HEK293 (cell line): ENCODE data around the gene TPSD1.

Experiments used
- CTCF ChIA-PET: fragments of 350-600 bp; formaldehyde crosslinking; extraction: SDS; loops from one replicate; lab custom pipeline; 2021; ENCODE audit warnings: antibody characterized with exemption; lab: Yijun Ruan, JAX
- POLR2A ChIA-PET: fragments of 300-600 bp; formaldehyde crosslinking; extraction: SDS; loops from one replicate; lab custom pipeline; 2020; ENCODE audit warnings: antibody characterized with exemption, inconsistent platforms; lab: Yijun Ruan, JAX
- H3K27ac ChIP-seq: fragments of 200-500 bp; sonication (Bioruptor generic); 2 replicates; pipeline ENCODE4 v1.5.1; 2014; ENCODE audit warnings: low read depth, low read length, control low read depth, inconsistent platforms; ENCODE audit errors: extremely low read depth
- H3K36me3 ChIP-seq, 2 experiments: fragments of 200-500 bp in 1 of 2; sonication (Bioruptor generic) in 1 of 2; 1 replicate in 1 of 2; 2 replicates in 1 of 2; pipeline ENCODE4 v1.5.1; 2014 to 2017; ENCODE audit warnings: inconsistent platforms in 2 of 2, low read length in 2 of 2; ENCODE audit not compliant: control insufficient read depth in 2 of 2, insufficient read depth in 1 of 2
- H3K4me1 ChIP-seq: fragments of 200-500 bp; sonication (Bioruptor generic); 2 replicates; pipeline ENCODE4 v1.5.1; 2014; ENCODE audit warnings: mild to moderate bottlenecking, low read length, inconsistent platforms; ENCODE audit not compliant: control insufficient read depth, insufficient read depth
- H3K4me3 ChIP-seq: 2 replicates; pipeline ENCODE4 v1.5.1; 2011; ENCODE audit warnings: low read depth, mild to moderate bottlenecking, control low read depth, low read length, moderate library complexity
- H3K9me3 ChIP-seq: fragments of 200-500 bp; sonication (Bioruptor generic); 2 replicates; pipeline ENCODE4 v1.5.1; 2014; ENCODE audit warnings: low read depth, low read length, inconsistent platforms; ENCODE audit not compliant: control insufficient read depth, insufficient read depth
- EGR2 ChIP-seq: fragments of 450-650 bp; formaldehyde crosslinking; IDR thresholded peaks from 2 replicates; pipeline ENCODE4 v1.5.1; 2016; ENCODE audit warnings: low read depth, missing biosample characterization, missing genetic modification characterization
- HOXA7 ChIP-seq: sonication (generic); formaldehyde crosslinking; IDR thresholded peaks from 2 replicates; pipeline ENCODE4 v1.8.1; 2022; ENCODE audit warnings: missing genetic modification reagents, borderline replicate concordance
- KLF17 ChIP-seq: fragments of 450-650 bp; formaldehyde crosslinking; IDR thresholded peaks from 2 replicates; pipeline ENCODE4 v1.5.1; 2016; ENCODE audit warnings: missing biosample characterization, missing genetic modification characterization
- SALL2 ChIP-seq: fragments of 450-650 bp; formaldehyde crosslinking; IDR thresholded peaks from 2 replicates; pipeline ENCODE4 v1.5.0; 2017; ENCODE audit warnings: missing biosample characterization, mild to moderate bottlenecking, missing genetic modification characterization, borderline replicate concordance
- SP2 ChIP-seq: fragments of 450-650 bp; formaldehyde crosslinking; IDR thresholded peaks from 2 replicates; pipeline ENCODE4 v1.5.1; 2016; ENCODE audit warnings: missing biosample characterization, missing genetic modification characterization
- TRIM28 ChIP-seq: IDR thresholded peaks from 2 replicates; pipeline ENCODE4 v1.6.1; 2011; ENCODE audit warnings: low read length, control low read depth, borderline replicate concordance
- YY2 ChIP-seq: fragments of 450-650 bp; formaldehyde crosslinking; IDR thresholded peaks from 2 replicates; pipeline ENCODE4 v1.5.1; 2016; ENCODE audit warnings: missing biosample characterization, missing genetic modification characterization
- ZBTB11 ChIP-seq: fragments of 450-650 bp; formaldehyde crosslinking; conservative IDR thresholded peaks from 2 replicates; pipeline ENCODE4 v1.5.1; 2016; ENCODE audit warnings: low read depth, missing biosample characterization, missing genetic modification characterization
- ZFHX2 ChIP-seq: fragments of 450-650 bp; formaldehyde crosslinking; conservative IDR thresholded peaks from 2 replicates; pipeline ENCODE4 v1.5.1; 2016; ENCODE audit warnings: missing biosample characterization, missing genetic modification characterization
- ZNF138 ChIP-seq: fragments of 450-650 bp; formaldehyde crosslinking; IDR thresholded peaks from 2 replicates; pipeline ENCODE4 v1.5.1; 2016; ENCODE audit warnings: missing biosample characterization, missing genetic modification characterization, borderline replicate concordance
- ZNF16 ChIP-seq: fragments of 450-650 bp; formaldehyde crosslinking; IDR thresholded peaks from 2 replicates; pipeline ENCODE4 v1.5.1; 2016; ENCODE audit warnings: low read depth, missing biosample characterization, missing genetic modification characterization
- ZNF174 ChIP-seq: fragments of 450-650 bp; formaldehyde crosslinking; IDR thresholded peaks from 2 replicates; pipeline ENCODE4 v1.5.0; 2017; ENCODE audit warnings: missing biosample characterization, mild to moderate bottlenecking, missing genetic modification characterization
- ZNF239 ChIP-seq: fragments of 450-650 bp; formaldehyde crosslinking; IDR thresholded peaks from 2 replicates; pipeline ENCODE4 v1.5.1; 2016; ENCODE audit warnings: missing biosample characterization, missing genetic modification characterization
- ZNF248 ChIP-seq: fragments of 450-650 bp; formaldehyde crosslinking; IDR thresholded peaks from 2 replicates; pipeline ENCODE4 v1.5.1; 2017; ENCODE audit warnings: missing biosample characterization, missing genetic modification characterization
- ZNF521 ChIP-seq: fragments of 450-650 bp; formaldehyde crosslinking; IDR thresholded peaks from 2 replicates; pipeline ENCODE4 v1.5.1; 2017; ENCODE audit warnings: missing biosample characterization, mild to moderate bottlenecking, missing genetic modification characterization
- ZNF548 ChIP-seq: fragments of 450-650 bp; formaldehyde crosslinking; IDR thresholded peaks from 2 replicates; pipeline ENCODE4 v1.5.1; 2016; ENCODE audit warnings: missing biosample characterization, missing genetic modification characterization
- ZNF558 ChIP-seq: fragments of 450-650 bp; formaldehyde crosslinking; IDR thresholded peaks from 2 replicates; pipeline ENCODE4 v1.5.1; 2016; ENCODE audit warnings: missing biosample characterization, missing genetic modification characterization
- ZNF571 ChIP-seq: fragments of 450-650 bp; formaldehyde crosslinking; IDR thresholded peaks from 2 replicates; pipeline ENCODE4 v1.5.0; 2017; ENCODE audit warnings: missing biosample characterization, missing genetic modification characterization
- ZNF670 ChIP-seq: fragments of 450-650 bp; formaldehyde crosslinking; IDR thresholded peaks from 2 replicates; pipeline ENCODE4 v1.5.1; 2016; ENCODE audit warnings: missing biosample characterization, missing genetic modification characterization, low read depth
- ZNF777 ChIP-seq: fragments of 450-650 bp; formaldehyde crosslinking; IDR thresholded peaks from 2 replicates; pipeline ENCODE4 v1.5.1; 2017; ENCODE audit warnings: missing biosample characterization, missing genetic modification characterization, borderline replicate concordance
- ZSCAN5A ChIP-seq: fragments of 450-650 bp; formaldehyde crosslinking; IDR thresholded peaks from 2 replicates; pipeline ENCODE4 v1.5.1; 2016; ENCODE audit warnings: missing biosample characterization, missing genetic modification characterization
- TF ChIP-seq, protein P1 (sequence below): fragments of 450-650 bp; formaldehyde crosslinking; IDR thresholded peaks from 2 replicates; pipeline ENCODE4 v1.5.1; 2016; ENCODE audit warnings: missing biosample characterization, missing genetic modification characterization
- TF ChIP-seq, protein P2 (sequence below): fragments of 450-650 bp; formaldehyde crosslinking; IDR thresholded peaks from 2 replicates; pipeline ENCODE4 v1.5.1; 2016; ENCODE audit warnings: missing biosample characterization, missing genetic modification characterization, borderline replicate concordance

The TPSD1 gene

DNA sequence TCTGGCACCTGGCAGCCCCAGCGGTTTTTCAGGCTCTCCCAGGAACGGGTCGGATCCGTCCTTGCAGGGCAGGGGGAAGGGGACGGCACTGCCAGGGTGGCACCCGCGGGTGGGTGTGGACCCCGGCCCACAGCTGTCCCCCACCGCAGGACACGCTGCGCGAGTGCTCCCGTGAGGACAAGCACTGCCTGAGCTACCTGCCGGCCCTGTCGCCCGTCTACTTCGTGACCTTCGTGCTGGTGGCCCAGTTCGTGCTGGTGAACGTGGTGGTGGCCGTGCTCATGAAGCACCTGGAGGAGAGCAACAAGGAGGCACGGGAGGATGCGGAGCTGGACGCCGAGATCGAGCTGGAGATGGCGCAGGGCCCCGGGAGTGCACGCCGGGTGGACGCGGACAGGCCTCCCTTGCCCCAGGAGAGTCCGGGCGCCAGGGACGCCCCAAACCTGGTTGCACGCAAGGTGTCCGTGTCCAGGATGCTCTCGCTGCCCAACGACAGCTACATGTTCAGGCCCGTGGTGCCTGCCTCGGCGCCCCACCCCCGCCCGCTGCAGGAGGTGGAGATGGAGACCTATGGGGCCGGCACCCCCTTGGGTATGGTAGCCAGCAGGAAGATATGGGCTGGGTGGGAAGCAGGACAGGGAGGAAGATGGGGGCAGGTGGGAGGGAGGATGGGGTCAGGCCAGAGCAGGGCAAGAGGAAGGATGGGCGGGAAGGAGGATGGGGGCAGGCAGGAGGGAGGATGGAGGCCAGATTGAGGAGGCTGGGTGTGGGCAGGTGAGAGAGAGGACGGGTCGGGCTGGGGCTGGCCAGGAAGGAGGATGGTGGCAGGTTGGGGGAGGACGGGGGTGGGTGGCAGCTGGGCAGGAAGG lies 37.6 kb upstream of the TPSD1 start:
- Histone ChIP-seq H3K4me1 (no peaks in the 10 kb centered on the region), H3K9me3 (no peaks in the 10 kb centered on the region), H3K36me3 (peaks cover 0 to 14% of the 10 kb centered on the region in 2 experiments; a peak in 1 of 3 replicates), H3K27ac (no peak overlapping the region), H3K4me3 (no peak overlapping the region)
- CTCF ChIA-PET = no interaction called here
- POLR2A ChIA-PET = interaction anchor here (0.7 kb wide), 1 partner anchor 11 kb away, joined by 3 read pairs; no protein-coding TSS in a partner anchor
- TF ChIP-seq, protein P1, sequence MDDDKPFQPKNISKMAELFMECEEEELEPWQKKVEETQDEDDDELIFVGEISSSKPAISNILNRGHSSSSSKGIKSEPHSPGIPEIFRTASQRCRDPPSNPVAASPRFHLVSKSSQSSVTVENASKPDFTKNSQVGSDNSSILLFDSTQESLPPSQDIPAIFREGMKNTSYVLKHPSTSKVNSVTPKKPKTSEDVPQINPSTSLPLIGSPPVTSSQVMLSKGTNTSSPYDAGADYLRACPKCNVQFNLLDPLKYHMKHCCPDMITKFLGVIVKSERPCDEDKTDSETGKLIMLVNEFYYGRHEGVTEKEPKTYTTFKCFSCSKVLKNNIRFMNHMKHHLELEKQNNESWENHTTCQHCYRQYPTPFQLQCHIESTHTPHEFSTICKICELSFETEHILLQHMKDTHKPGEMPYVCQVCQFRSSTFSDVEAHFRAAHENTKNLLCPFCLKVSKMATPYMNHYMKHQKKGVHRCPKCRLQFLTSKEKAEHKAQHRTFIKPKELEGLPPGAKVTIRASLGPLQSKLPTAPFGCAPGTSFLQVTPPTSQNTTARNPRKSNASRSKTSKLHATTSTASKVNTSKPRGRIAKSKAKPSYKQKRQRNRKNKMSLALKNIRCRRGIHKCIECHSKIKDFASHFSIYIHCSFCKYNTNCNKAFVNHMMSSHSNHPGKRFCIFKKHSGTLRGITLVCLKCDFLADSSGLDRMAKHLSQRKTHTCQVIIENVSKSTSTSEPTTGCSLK (tag by site-specific recombination) = no peak
- TF ChIP-seq ZNF571 (no peak), KLF17 (tag by site-specific recombination) (no peak), ZBTB11 (tag by site-specific recombination) (no peak), ZNF670 (tag by site-specific recombination) (no peak), ZFHX2 (tag by site-specific recombination) (peak; percentile 84), SALL2 (tag by site-specific recombination) (no peak), ZNF248 (tag by site-specific recombination) (no peak), TRIM28 (no peak), SP2 (tag by site-specific recombination) (peak; percentile 27; the same call in 1 of the 2 replicates), HOXA7 (CRISPR knock-in tag) (no peak), ZNF138 (tag by site-specific recombination) (no peak), EGR2 (peak; percentile 92), ZNF777 (tag by site-specific recombination) (no peak), ZNF548 (tag by site-specific recombination) (no peak), ZNF521 (no peak), ZNF174 (no peak), ZSCAN5A (tag by site-specific recombination) (no peak), ZNF16 (no peak), ZNF558 (tag by site-specific recombination) (no peak), ZNF239 (no peak), YY2 (tag by site-specific recombination) (no peak)
- TF ChIP-seq, protein P2, sequence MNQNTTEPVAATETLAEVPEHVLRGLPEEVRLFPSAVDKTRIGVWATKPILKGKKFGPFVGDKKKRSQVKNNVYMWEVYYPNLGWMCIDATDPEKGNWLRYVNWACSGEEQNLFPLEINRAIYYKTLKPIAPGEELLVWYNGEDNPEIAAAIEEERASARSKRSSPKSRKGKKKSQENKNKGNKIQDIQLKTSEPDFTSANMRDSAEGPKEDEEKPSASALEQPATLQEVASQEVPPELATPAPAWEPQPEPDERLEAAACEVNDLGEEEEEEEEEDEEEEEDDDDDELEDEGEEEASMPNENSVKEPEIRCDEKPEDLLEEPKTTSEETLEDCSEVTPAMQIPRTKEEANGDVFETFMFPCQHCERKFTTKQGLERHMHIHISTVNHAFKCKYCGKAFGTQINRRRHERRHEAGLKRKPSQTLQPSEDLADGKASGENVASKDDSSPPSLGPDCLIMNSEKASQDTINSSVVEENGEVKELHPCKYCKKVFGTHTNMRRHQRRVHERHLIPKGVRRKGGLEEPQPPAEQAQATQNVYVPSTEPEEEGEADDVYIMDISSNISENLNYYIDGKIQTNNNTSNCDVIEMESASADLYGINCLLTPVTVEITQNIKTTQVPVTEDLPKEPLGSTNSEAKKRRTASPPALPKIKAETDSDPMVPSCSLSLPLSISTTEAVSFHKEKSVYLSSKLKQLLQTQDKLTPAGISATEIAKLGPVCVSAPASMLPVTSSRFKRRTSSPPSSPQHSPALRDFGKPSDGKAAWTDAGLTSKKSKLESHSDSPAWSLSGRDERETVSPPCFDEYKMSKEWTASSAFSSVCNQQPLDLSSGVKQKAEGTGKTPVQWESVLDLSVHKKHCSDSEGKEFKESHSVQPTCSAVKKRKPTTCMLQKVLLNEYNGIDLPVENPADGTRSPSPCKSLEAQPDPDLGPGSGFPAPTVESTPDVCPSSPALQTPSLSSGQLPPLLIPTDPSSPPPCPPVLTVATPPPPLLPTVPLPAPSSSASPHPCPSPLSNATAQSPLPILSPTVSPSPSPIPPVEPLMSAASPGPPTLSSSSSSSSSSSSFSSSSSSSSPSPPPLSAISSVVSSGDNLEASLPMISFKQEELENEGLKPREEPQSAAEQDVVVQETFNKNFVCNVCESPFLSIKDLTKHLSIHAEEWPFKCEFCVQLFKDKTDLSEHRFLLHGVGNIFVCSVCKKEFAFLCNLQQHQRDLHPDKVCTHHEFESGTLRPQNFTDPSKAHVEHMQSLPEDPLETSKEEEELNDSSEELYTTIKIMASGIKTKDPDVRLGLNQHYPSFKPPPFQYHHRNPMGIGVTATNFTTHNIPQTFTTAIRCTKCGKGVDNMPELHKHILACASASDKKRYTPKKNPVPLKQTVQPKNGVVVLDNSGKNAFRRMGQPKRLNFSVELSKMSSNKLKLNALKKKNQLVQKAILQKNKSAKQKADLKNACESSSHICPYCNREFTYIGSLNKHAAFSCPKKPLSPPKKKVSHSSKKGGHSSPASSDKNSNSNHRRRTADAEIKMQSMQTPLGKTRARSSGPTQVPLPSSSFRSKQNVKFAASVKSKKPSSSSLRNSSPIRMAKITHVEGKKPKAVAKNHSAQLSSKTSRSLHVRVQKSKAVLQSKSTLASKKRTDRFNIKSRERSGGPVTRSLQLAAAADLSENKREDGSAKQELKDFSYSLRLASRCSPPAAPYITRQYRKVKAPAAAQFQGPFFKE (tag by site-specific recombination) = no peak
